SK-N-SH treated with all-trans-retinoic acid at 6 μM for 48 hours (cell line): ENCODE results near the gene HSPA1B.
A peak's percentile ranks its signal among the peaks of the same experiment; 100 is the strongest.
"Not testable (repeated sequence)": the region's sequence is repeated elsewhere in the genome, so short reads cannot be mapped to it uniquely, and the experiment has no call there.

Source experiments
- ATAC-seq: fragments of 200-7000 bp; cut with Tn5 transposase; 3 replicates; pipeline ENCODE4 v1.9.1; 2020; ENCODE audit warnings: mild to moderate bottlenecking, moderate library complexity
- BACH2 ChIP-seq: fragments of 250-450 bp; sonication (Bioruptor Pico); IDR thresholded peaks from 2 replicates; pipeline ENCODE4 v1.9.0; 2021; ENCODE audit warnings: mild to moderate bottlenecking, borderline replicate concordance
- CSDC2 ChIP-seq: fragments of 250-450 bp; sonication (Bioruptor Pico); IDR thresholded peaks from 2 replicates; pipeline ENCODE4 v1.5.0; 2020; ENCODE audit warnings: mild to moderate bottlenecking, moderate library complexity
- ESRRG ChIP-seq: fragments of 250-450 bp; sonication (Bioruptor Pico); IDR thresholded peaks from 2 replicates; pipeline ENCODE4 v1.6.1; 2021; ENCODE audit warnings: mild to moderate bottlenecking
- ISL1 ChIP-seq: fragments of 250-450 bp; sonication (Bioruptor Pico); IDR thresholded peaks from 2 replicates; pipeline ENCODE4 v2.1.2; 2022; ENCODE audit warnings: mild to moderate bottlenecking, moderate library complexity
- PPARA ChIP-seq: fragments of 250-450 bp; sonication (Bioruptor Pico); IDR thresholded peaks from 2 replicates; pipeline ENCODE4 v1.5.0; 2020; ENCODE audit warnings: mild to moderate bottlenecking, borderline replicate concordance
- ZFP3 ChIP-seq: fragments of 250-450 bp; sonication (Bioruptor Pico); IDR thresholded peaks from 2 replicates; pipeline ENCODE4 v1.5.0; 2020; ENCODE audit warnings: mild to moderate bottlenecking, moderate library complexity
- ZFP30 ChIP-seq: fragments of 450-650 bp; formaldehyde crosslinking; IDR thresholded peaks from 2 replicates; pipeline ENCODE4 v1.5.0; 2022; ENCODE audit warnings: mild to moderate bottlenecking, moderate library complexity
- ZNF565 ChIP-seq: fragments of 450-650 bp; formaldehyde crosslinking; conservative IDR thresholded peaks from 2 replicates; pipeline ENCODE4 v1.5.0; 2020; ENCODE audit warnings: low read depth, mild to moderate bottlenecking, moderate library complexity
- ZNF70 ChIP-seq: fragments of 450-650 bp; formaldehyde crosslinking; IDR thresholded peaks from 2 replicates; pipeline ENCODE4 v1.5.0; 2020; ENCODE audit warnings: mild to moderate bottlenecking, moderate library complexity
- ZNF8 ChIP-seq: fragments of 450-650 bp; formaldehyde crosslinking; IDR thresholded peaks from 2 replicates; pipeline ENCODE4 v1.5.0; 2020; ENCODE audit warnings: mild to moderate bottlenecking, moderate library complexity
- TF ChIP-seq, protein P1 (sequence below): fragments of 250-450 bp; sonication (Bioruptor Pico); IDR thresholded peaks from 2 replicates; pipeline ENCODE4 v1.5.1; 2020; ENCODE audit warnings: low read depth, mild to moderate bottlenecking, moderate library complexity
- TF ChIP-seq, protein P2 (sequence below): fragments of 250-450 bp; sonication (Bioruptor Pico); IDR thresholded peaks from 2 replicates; pipeline ENCODE4 v1.8.0; 2020; ENCODE audit warnings: mild to moderate bottlenecking, moderate library complexity, borderline replicate concordance
- TF ChIP-seq, protein P3 (sequence below): fragments of 250-450 bp; sonication (Bioruptor Pico); IDR thresholded peaks from 2 replicates; pipeline ENCODE4 v1.8.0; 2021; ENCODE audit warnings: low read depth, mild to moderate bottlenecking, moderate library complexity, borderline replicate concordance
- TF ChIP-seq, protein P4 (sequence below): fragments of 250-450 bp; sonication (Bioruptor Pico); IDR thresholded peaks from 2 replicates; pipeline ENCODE4 v1.5.1; 2021; ENCODE audit warnings: mild to moderate bottlenecking, moderate library complexity

HSPA1B gene

DNA sequence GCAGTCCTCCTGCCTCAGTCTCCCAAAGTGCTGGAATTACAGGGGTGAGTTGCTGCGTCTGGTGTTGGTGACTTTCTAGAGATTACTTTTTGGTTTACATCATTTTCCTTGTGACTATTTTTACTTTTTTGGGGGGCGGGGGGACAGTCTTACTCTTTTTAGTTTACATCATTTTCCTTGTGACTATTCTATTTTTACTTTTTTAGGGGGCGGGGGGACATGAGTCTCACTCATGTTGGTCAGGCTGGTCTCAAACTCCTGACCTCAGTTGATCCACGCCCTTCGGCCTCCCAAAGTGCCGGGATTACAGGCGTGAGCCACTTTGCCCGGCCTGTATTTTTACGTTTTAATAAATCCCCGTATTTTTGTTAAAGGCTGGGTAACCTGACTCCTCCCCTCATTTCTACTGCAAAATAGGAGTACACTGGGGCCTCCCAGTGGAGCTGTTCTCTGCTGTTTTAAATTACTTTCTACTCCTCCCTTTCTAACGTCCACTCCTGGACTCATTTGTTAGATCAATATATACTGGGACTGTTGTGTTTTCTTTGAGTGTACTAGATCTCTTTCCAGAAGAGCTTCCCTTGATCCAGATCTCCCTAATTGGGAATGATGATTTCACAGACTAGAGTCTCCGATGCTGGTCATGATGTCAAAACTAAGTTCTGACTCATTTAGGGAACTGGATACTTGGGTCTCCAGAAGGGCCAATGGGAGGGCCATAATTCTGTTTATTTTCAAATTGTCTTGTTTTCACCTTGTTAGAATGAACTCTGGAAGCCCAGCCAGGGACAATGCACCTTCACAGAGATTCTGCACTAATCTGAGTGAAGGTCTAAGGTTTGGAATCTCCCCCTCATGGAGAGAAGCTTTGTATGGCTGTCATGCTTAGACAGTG is 9.2 kb downstream of the HSPA1B start:
- no peak for TF ChIP-seq ZNF8 (CRISPR knock-in tag)
- TF ChIP-seq PPARA (CRISPR knock-in tag), result no peak
- no peak for TF ChIP-seq ZNF70 (CRISPR knock-in tag)
- no peak for TF ChIP-seq BACH2
- TF ChIP-seq, protein P1, sequence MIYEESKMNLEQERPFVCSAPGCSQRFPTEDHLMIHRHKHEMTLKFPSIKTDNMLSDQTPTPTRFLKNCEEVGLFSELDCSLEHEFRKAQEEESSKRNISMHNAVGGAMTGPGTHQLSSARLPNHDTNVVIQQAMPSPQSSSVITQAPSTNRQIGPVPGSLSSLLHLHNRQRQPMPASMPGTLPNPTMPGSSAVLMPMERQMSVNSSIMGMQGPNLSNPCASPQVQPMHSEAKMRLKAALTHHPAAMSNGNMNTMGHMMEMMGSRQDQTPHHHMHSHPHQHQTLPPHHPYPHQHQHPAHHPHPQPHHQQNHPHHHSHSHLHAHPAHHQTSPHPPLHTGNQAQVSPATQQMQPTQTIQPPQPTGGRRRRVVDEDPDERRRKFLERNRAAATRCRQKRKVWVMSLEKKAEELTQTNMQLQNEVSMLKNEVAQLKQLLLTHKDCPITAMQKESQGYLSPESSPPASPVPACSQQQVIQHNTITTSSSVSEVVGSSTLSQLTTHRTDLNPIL (CRISPR knock-in tag), result no peak
- TF ChIP-seq ZFP30 (CRISPR knock-in tag), result no peak
- ATAC-seq, result peak; percentile 25

DNA sequence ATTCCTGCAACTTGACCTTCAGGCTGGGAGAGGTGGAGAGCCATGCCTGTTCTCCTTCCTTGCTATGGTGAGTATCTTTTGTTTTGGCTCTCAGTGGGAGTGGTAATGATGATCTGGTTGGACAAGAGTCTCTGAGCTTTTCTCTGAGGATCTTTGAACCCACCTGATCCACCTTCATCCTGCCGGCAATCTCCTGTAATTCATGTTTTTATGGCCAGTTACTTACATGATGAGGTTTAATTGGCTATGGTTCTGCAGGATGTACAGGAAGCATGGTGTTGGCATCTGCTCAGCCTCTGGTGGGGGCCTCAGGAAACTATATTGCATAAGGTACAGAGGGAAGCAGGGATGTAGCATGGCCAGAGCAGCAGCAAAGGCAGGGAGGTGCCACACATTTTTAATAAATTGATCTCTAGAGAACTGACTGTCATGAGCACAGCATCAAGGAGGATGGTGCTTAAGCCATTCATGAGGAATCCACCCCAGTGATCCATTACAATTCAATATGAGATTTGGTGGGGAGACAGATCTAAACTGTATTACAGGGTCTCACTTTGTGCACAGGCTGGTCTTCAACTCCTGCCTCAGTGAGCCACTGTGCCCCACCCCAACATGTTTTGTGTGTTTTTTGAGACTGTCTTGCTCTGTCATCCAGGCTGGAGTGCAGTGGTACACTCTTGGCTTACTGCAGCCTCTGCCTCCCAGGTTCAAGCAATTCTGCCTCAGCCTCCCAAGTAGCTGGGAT is 10.0 kb downstream of the HSPA1B start:
- TF ChIP-seq ZNF70 (CRISPR knock-in tag), result no peak
- TF ChIP-seq ESRRG, result no peak
- TF ChIP-seq PPARA (CRISPR knock-in tag), result no peak
- ATAC-seq, result no peak

DNA sequence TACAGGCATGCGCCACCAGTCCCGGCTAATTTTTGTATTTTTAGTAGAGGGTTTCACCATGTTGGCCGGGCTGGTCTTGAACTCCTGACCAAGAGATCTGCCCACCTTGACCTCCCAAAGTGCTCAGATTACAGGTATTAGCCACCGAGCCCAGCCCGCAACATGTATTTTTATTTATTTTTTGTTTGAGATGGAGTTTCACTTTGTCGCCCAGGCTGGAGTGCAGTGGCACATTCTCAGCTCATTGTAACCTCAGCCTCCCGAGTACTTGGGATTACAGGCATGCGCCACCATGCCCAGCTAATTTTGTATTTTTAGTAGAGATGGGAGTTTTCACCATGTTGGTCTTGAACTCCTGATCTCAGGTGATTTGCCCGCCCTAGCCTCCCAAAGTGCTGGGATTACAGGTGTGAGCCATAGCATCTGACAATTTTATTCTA is 10.6 kb downstream of the HSPA1B start:
- not testable (repeated sequence) for ATAC-seq

DNA sequence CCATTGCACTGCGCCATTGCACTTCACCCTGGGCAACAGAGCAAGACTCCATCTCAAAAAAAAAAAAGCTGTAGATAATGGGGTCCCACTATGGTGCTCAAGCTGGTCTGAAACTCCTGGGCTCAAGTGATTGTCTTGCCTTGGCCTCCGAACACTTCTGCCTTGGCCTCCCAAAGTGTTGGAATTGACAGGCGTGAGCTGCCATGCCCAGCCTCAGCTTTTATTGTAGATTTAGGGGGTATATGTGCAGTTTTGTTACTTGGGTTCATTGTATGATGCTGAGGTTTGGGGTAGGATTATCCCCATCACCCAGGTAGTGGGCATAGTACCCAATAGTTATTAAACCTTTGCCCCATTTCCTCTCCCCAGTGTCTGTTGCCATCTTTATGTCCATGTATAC is 11.4 kb downstream of the HSPA1B start:
- ATAC-seq, result no peak
- TF ChIP-seq, protein P2, sequence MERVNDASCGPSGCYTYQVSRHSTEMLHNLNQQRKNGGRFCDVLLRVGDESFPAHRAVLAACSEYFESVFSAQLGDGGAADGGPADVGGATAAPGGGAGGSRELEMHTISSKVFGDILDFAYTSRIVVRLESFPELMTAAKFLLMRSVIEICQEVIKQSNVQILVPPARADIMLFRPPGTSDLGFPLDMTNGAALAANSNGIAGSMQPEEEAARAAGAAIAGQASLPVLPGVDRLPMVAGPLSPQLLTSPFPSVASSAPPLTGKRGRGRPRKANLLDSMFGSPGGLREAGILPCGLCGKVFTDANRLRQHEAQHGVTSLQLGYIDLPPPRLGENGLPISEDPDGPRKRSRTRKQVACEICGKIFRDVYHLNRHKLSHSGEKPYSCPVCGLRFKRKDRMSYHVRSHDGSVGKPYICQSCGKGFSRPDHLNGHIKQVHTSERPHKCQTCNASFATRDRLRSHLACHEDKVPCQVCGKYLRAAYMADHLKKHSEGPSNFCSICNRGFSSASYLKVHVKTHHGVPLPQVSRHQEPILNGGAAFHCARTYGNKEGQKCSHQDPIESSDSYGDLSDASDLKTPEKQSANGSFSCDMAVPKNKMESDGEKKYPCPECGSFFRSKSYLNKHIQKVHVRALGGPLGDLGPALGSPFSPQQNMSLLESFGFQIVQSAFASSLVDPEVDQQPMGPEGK (CRISPR knock-in tag), result no peak
- TF ChIP-seq, protein P1 (CRISPR knock-in tag), result no peak

DNA sequence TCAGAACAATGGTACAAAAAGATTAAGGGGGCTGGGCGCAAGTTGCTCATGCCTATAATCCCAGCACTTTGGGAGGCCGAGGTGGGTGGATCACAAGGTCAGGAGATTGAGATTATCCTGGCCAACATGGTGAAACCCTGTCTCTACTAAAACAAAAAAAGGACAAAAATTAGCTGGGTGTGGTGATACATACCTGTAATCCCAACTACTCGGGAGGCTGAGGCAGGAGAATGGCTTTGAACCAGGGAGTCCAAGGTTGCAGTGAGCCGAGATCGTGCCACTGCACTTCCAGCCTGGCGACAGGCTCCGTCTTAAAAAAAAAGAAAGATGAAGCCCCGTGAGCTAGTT is 12.2 kb downstream of the HSPA1B start:
- not testable (repeated sequence) for ATAC-seq

DNA sequence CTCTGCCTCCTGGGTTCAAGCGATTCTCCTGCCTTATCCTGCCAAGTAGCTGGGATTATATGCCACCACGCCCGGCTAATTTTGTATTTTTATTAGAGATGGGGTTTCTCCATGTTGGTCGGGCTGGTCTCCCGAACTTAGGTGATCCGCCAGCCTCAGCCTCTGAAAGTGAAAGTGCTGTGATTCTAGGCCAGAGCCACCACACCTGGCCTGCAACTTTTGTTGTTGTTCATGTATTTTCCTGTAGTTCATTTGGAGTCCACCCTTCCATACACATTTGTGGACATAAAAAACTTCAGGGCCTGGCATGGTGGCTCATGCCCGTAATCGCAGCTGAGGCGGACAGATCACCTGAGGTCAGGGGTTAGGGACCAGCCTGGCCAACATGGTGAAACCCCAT is 14.5 kb downstream of the HSPA1B start:
- no peak; the same call in 2 of the 3 replicates for ATAC-seq

DNA sequence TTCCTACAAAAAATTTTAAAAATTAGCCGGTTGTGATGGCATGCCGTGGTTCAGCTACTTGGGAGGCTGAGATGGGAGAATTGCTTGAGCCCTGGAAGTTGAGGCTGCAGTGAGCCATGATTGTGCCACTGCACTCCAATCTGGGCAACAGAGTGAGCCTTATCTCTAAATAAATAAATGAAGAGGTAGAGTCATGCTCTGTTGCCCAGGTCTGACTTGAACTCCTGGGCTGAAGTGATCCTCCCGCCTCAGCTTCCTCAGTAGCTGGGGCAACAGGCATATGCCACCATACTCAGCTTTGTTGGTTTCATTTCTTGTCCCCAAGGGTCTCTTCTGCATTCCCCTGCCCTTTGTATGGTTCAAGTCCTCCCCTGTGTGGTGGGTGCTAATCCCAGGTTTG is 17.0 kb downstream of the HSPA1B start:
- no peak for TF ChIP-seq ZFP30 (CRISPR knock-in tag)
- no peak for TF ChIP-seq CSDC2 (CRISPR knock-in tag)
- TF ChIP-seq, protein P2 (CRISPR knock-in tag), result no peak
- TF ChIP-seq ZFP3 (CRISPR knock-in tag), result no peak
- no peak for TF ChIP-seq ZNF565 (CRISPR knock-in tag)
- no peak for TF ChIP-seq ISL1 (CRISPR knock-in tag)
- no peak for TF ChIP-seq PPARA (CRISPR knock-in tag)
- TF ChIP-seq, protein P3, sequence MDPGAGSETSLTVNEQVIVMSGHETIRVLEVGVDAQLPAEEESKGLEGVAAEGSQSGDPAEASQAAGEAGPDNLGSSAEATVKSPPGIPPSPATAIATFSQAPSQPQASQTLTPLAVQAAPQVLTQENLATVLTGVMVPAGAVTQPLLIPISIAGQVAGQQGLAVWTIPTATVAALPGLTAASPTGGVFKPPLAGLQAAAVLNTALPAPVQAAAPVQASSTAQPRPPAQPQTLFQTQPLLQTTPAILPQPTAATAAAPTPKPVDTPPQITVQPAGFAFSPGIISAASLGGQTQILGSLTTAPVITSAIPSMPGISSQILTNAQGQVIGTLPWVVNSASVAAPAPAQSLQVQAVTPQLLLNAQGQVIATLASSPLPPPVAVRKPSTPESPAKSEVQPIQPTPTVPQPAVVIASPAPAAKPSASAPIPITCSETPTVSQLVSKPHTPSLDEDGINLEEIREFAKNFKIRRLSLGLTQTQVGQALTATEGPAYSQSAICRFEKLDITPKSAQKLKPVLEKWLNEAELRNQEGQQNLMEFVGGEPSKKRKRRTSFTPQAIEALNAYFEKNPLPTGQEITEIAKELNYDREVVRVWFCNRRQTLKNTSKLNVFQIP, result no peak

More for the DNA sequence above, 14.5 kb downstream of the HSPA1B start:
- TF ChIP-seq, protein P4, sequence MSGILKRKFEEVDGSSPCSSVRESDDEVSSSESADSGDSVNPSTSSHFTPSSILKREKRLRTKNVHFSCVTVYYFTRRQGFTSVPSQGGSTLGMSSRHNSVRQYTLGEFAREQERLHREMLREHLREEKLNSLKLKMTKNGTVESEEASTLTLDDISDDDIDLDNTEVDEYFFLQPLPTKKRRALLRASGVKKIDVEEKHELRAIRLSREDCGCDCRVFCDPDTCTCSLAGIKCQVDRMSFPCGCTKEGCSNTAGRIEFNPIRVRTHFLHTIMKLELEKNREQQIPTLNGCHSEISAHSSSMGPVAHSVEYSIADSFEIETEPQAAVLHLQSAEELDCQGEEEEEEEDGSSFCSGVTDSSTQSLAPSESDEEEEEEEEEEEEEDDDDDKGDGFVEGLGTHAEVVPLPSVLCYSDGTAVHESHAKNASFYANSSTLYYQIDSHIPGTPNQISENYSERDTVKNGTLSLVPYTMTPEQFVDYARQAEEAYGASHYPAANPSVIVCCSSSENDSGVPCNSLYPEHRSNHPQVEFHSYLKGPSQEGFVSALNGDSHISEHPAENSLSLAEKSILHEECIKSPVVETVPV (CRISPR knock-in tag), result no peak
- TF ChIP-seq ZNF70 (CRISPR knock-in tag) (no peak), ZFP3 (CRISPR knock-in tag) (no peak)

More for the DNA sequence above, 17.0 kb downstream of the HSPA1B start:
- ATAC-seq, result no peak
